Transverse colon (tissue), 4 donors: ENCODE data around the gene PLCZ1.

Source experiments
- CTCF ChIP-seq, 5 experiments: fragments of 200-600 bp in 3 of 5; fragments of 450-650 bp in 2 of 5; sonication (generic) in 3 of 5; IDR thresholded peaks; 1 replicate in 2 of 5; 2 replicates in 3 of 5; pipeline ENCODE4 v1.5.1; 2016 to 2017; ENCODE audit warnings: antibody characterized with exemption in 5 of 5, inconsistent platforms in 3 of 5, mild to moderate bottlenecking in 2 of 5, moderate library complexity in 1 of 5
- EP300 ChIP-seq: sonication (generic); formaldehyde crosslinking; IDR thresholded peaks from one replicate; pipeline ENCODE4 v1.6.1; 2017; ENCODE audit warnings: antibody characterized with exemption, low read depth
- POLR2AphosphoS5 ChIP-seq, 3 donors: sonication (generic); formaldehyde crosslinking; IDR thresholded peaks; one replicate each; pipeline ENCODE4 v1.6.1; 2016; ENCODE audit warnings: antibody characterized with exemption in 3 of 3

GRCh38 chr12:18676141-18676540 lies 61.7 kb downstream of the PLCZ1 start:
- TF ChIP-seq POLR2AphosphoS5 (IDR thresholded peaks at IDR 0.05) (no peak), CTCF (IDR thresholded peaks at IDR 0.05) (no peak), EP300 (no peak)
